A673 (cell line): ENCODE results near the gene RNU6-7.

Experiments
- CTCF ChIP-seq: fragments of 300-800, 200-600 bp; sonication (generic); conservative IDR thresholded peaks from 2 replicates; pipeline ENCODE4 v1.5.1; 2017; ENCODE audit warnings: low read depth, mild to moderate bottlenecking, antibody characterized with exemption, low read length, moderate library complexity, mixed read lengths
- EZH2 ChIP-seq: fragments of 200-600 bp; sonication (generic); IDR thresholded peaks from 2 replicates; pipeline ENCODE4 v1.6.1; 2017; ENCODE audit warnings: borderline replicate concordance, low read depth, mild to moderate bottlenecking, mixed read lengths, antibody characterized with exemption, low read length; ENCODE audit not compliant: poor library complexity, severe bottlenecking

- TF ChIP-seq CTCF, result 0 out of 2 replicates have a peak, but pooled peaks have one; percentile 9
- no peak for TF ChIP-seq EZH2
These were observed 42.6 kb downstream of the RNU6-7 start for GRCh38 chr14:32244404-32244803.
